HG03460 (cell line): ENCODE measurements around the gene ARHGAP6.
"Not testable (repeated sequence)": the region's sequence is repeated elsewhere in the genome, so short reads cannot be mapped to it uniquely, and the experiment has no call there.

Source experiments
- ATAC-seq: cut with Tn5 transposase; IDR thresholded peaks from one replicate; pipeline ENCODE4 v1.9.1; 2021; ENCODE audit not compliant: unreplicated experiment

ARHGAP6 gene

GRCh38 chrX:11264925-11265324 is 400.8 kb downstream of the ARHGAP6 start:
- ATAC-seq = no peak

GRCh38 chrX:11261260-11261659 is 404.5 kb downstream of the ARHGAP6 start:
- ATAC-seq = no peak

GRCh38 chrX:11259437-11259836 is 406.3 kb downstream of the ARHGAP6 start:
- ATAC-seq = no peak

GRCh38 chrX:11257711-11258110 is 408.0 kb downstream of the ARHGAP6 start:
- ATAC-seq = no peak

GRCh38 chrX:11257290-11257689 is 408.4 kb downstream of the ARHGAP6 start:
- no peak for ATAC-seq

- no peak for ATAC-seq
Observed at GRCh38 chrX:11254417-11255109, 411.2 kb downstream of the ARHGAP6 start.

- no peak for ATAC-seq
Observed at GRCh38 chrX:11244636-11245035, 421.1 kb downstream of the ARHGAP6 start.

GRCh38 chrX:11242704-11243103 is 423.0 kb downstream of the ARHGAP6 start:
- no peak for ATAC-seq

- no peak for ATAC-seq
Observed at GRCh38 chrX:11241720-11242119, 424.0 kb downstream of the ARHGAP6 start.

GRCh38 chrX:11239230-11239629 is 426.5 kb downstream of the ARHGAP6 start:
- peak; percentile 71 for ATAC-seq

- not testable (repeated sequence) for ATAC-seq
Observed at GRCh38 chrX:11235377-11235776, 430.3 kb downstream of the ARHGAP6 start.

GRCh38 chrX:11215191-11215921 is 450.4 kb downstream of the ARHGAP6 start:
- ATAC-seq = no peak

- no peak for ATAC-seq
Observed at GRCh38 chrX:11214346-11215190, 451.2 kb downstream of the ARHGAP6 start.

GRCh38 chrX:11212741-11213140 is 453.0 kb downstream of the ARHGAP6 start:
- no peak for ATAC-seq

- ATAC-seq = no peak
Observed at GRCh38 chrX:11210415-11210801, 455.3 kb downstream of the ARHGAP6 start.

GRCh38 chrX:11209798-11210414 is 455.8 kb downstream of the ARHGAP6 start:
- ATAC-seq = no peak

GRCh38 chrX:11206716-11207115 is 459.0 kb downstream of the ARHGAP6 start:
- ATAC-seq = no peak

- ATAC-seq = no peak
Observed at GRCh38 chrX:11205796-11206195, 459.9 kb downstream of the ARHGAP6 start.

- no peak for ATAC-seq
Observed at GRCh38 chrX:11197671-11198070, 468.0 kb downstream of the ARHGAP6 start.

GRCh38 chrX:11196476-11196875 is 469.2 kb downstream of the ARHGAP6 start:
- no peak for ATAC-seq

GRCh38 chrX:11193035-11193469 is 472.7 kb downstream of the ARHGAP6 start:
- no peak for ATAC-seq
